Gastroesophageal sphincter (tissue), 4 donors: ENCODE measurements around the gene ANXA5. TPM values are rescaled to one million over a fixed set of nuclear protein-coding genes. Genes with fewer than 3 reads are reported as not detected.

Experiments
- ATAC-seq: fragments of 150-250 bp; one replicate; pipeline ENCODE4 v1.9.1; 2016; ENCODE audit warnings: mild to moderate bottlenecking, moderate library complexity
- H3K27ac ChIP-seq, 4 donors: fragments of 200-600 bp; sonication (generic) in 3 of 4; 1 replicate in 3 of 4; 2 replicates in 1 of 4; pipeline ENCODE4 v1.5.1; 2016 to 2019
- H3K27me3 ChIP-seq: fragments of 200-600 bp; sonication (generic); one replicate; pipeline ENCODE4 v1.5.1; 2019
- H3K36me3 ChIP-seq, 2 donors: fragments of 200-600 bp; sonication (generic); one replicate each; pipeline ENCODE4 v1.5.1; 2019; ENCODE audit warnings: control low read depth in 1 of 2
- H3K4me1 ChIP-seq, 3 donors: fragments of 200-600 bp; sonication (generic); 1 replicate in 2 of 3; 2 replicates in 1 of 3; pipeline ENCODE4 v1.5.1; 2016 to 2019; ENCODE audit warnings: control low read depth in 2 of 3
- H3K4me3 ChIP-seq, 2 donors: fragments of 200-600 bp; sonication (generic); one replicate each; pipeline ENCODE4 v1.5.1; 2019; ENCODE audit warnings: mild to moderate bottlenecking in 1 of 2, moderate library complexity in 1 of 2
- H3K9me3 ChIP-seq, 3 donors: fragments of 200-600 bp; sonication (generic); one replicate each; pipeline ENCODE4 v1.5.1; 2017 to 2019; ENCODE audit warnings: control low read depth in 2 of 3
- EP300 ChIP-seq: sonication (generic); formaldehyde crosslinking; IDR thresholded peaks from one replicate; pipeline ENCODE4 v1.6.1; 2017; ENCODE audit warnings: antibody characterized with exemption, mild to moderate bottlenecking
- POLR2A ChIP-seq, 2 donors: fragments of 450-650 bp; IDR thresholded peaks; one replicate each; pipeline ENCODE4 v1.6.1; 2017; ENCODE audit warnings: antibody characterized with exemption in 2 of 2, mild to moderate bottlenecking in 2 of 2, moderate library complexity in 1 of 2
- POLR2AphosphoS5 ChIP-seq: sonication (generic); formaldehyde crosslinking; IDR thresholded peaks from one replicate; pipeline ENCODE4 v1.6.1; 2017; ENCODE audit warnings: antibody characterized with exemption
- WGBS, 2 donors: methylation state at CpG; one replicate each; pipeline ENCODE4 v1.1.5; 2018; ENCODE audit warnings: low coverage in 1 of 2; 5-methylcytosine and 5-hydroxymethylcytosine counted together
- total RNA-seq, 4 donors: library from RNA; depleted of rRNA; stranded (reverse); fragments of >200 nt; gene quantifications; one replicate each; pipeline ENCODE4 v1.1.0, GENCODE V29; 2016
- TF ChIP-seq, protein P1 (sequence below), 4 experiments: fragments of 200-600 bp in 2 of 4; fragments of 450-650 bp in 2 of 4; sonication (generic) in 1 of 4; IDR thresholded peaks; one replicate each; pipeline ENCODE4 v1.5.1; 2017 to 2019; ENCODE audit warnings: antibody characterized with exemption in 4 of 4, mild to moderate bottlenecking in 2 of 4, moderate library complexity in 2 of 4

Gene ANXA5
- total RNA-seq, 4 donors from 2014 or later: 235 to 412 (median 359) TPM

DNA sequence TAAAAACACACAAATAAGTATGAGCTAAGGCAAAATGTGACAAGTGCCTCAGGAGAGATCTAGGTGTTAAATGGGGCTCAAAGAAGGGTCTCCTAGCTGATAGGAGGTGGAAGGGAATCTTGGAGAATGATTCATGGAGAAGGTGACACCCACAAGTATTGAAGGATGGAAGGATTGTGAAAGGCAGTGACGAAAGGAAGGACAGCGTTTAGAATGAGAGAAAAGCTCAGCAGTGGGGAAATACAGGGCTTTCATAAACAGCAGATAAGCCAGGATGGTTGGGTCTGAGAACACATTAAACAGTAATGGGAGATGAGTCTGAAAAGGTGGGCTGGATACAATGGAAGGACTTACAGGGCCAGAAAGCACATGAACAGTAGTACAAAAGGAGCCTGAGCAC is 11.5 kb downstream of the ANXA5 start:
- ATAC-seq: no peak
- Histone ChIP-seq H3K4me3 (no peak overlapping the region), H3K9me3 (no peaks in the 10 kb centered on the region), H3K4me1 (peaks cover 2 to 22% (median 17%) of the 10 kb centered on the region in 3 donors), H3K36me3 (peaks cover 3 to 65% of the 10 kb centered on the region in 2 donors), H3K27ac (no peak overlapping the region), H3K27me3 (no peaks in the 10 kb centered on the region)
- WGBS, 2 donors: 79 to 90% methylated on average over 2 of the region's 2 CpGs
- TF ChIP-seq POLR2A (IDR thresholded peaks at IDR 0.05) (no peak), POLR2AphosphoS5 (no peak), EP300 (no peak)
- TF ChIP-seq, protein P1, sequence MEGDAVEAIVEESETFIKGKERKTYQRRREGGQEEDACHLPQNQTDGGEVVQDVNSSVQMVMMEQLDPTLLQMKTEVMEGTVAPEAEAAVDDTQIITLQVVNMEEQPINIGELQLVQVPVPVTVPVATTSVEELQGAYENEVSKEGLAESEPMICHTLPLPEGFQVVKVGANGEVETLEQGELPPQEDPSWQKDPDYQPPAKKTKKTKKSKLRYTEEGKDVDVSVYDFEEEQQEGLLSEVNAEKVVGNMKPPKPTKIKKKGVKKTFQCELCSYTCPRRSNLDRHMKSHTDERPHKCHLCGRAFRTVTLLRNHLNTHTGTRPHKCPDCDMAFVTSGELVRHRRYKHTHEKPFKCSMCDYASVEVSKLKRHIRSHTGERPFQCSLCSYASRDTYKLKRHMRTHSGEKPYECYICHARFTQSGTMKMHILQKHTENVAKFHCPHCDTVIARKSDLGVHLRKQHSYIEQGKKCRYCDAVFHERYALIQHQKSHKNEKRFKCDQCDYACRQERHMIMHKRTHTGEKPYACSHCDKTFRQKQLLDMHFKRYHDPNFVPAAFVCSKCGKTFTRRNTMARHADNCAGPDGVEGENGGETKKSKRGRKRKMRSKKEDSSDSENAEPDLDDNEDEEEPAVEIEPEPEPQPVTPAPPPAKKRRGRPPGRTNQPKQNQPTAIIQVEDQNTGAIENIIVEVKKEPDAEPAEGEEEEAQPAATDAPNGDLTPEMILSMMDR (IDR thresholded peaks at IDR 0.05): no peak

DNA sequence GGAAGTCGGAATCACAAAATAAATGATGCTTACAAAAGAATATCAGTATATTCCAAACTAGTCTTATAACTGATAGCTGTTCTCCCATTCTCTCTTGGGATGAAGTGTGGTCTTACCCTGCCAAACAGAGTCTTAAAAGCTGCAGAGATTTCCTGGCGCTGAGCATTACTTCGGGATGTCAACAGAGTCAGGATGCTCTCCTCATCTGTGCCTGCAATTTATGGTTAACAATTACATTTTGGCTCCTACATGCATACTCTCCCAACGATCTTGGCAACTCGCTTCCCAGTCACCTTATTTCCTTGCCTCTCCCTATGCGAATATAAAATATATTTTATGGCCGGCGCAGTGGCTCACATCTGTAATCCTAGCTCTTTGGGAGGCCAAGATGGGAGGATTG is 12.2 kb downstream of the ANXA5 start:
- H3K27me3 ChIP-seq: no peaks in the 10 kb centered on the region
- H3K36me3 ChIP-seq: peaks cover 7 to 72% of the 10 kb centered on the region in 2 donors
- H3K27ac ChIP-seq: no peak overlapping the region
- TF ChIP-seq POLR2A (IDR thresholded peaks at IDR 0.05): no peak
- H3K4me1 ChIP-seq: peaks cover under 1 to 16% (median 10%) of the 10 kb centered on the region in 3 donors
- no peaks in the 10 kb centered on the region for H3K9me3 ChIP-seq
- H3K4me3 ChIP-seq: no peak overlapping the region
- WGBS, 2 donors: 69 to 74% methylated on average over 4 to 8 of the region's 8 CpGs
- ATAC-seq: no peak

GRCh38 chr4:121684016-121684415 is 12.8 kb downstream of the ANXA5 start:
- H3K27ac ChIP-seq: no peak overlapping the region
- no peak for ATAC-seq

GRCh38 chr4:121680571-121680970 is 16.2 kb downstream of the ANXA5 start:
- H3K27ac ChIP-seq: no peak overlapping the region
- 60 to 89% methylated on average over 1 to 3 of the region's 3 CpGs for WGBS, 2 donors
- no peaks in the 10 kb centered on the region for H3K9me3 ChIP-seq
- H3K36me3 ChIP-seq: peaks cover 16 to 99% of the 10 kb centered on the region in 2 donors
- no peak for ATAC-seq
- H3K4me3 ChIP-seq: no peak overlapping the region
- no peaks in the 10 kb centered on the region for H3K4me1 ChIP-seq
- TF ChIP-seq EP300 (no peak), POLR2AphosphoS5 (no peak), POLR2A (IDR thresholded peaks at IDR 0.05) (no peak)
- TF ChIP-seq, protein P1 (IDR thresholded peaks at IDR 0.05): no peak
- H3K27me3 ChIP-seq: no peaks in the 10 kb centered on the region

More at GRCh38 chr4:121684016-121684415, 12.8 kb downstream of the ANXA5 start:
- TF ChIP-seq POLR2AphosphoS5: no peak
- no peak for TF ChIP-seq POLR2A (IDR thresholded peaks at IDR 0.05)
- TF ChIP-seq, protein P1 (IDR thresholded peaks at IDR 0.05): no peak
- TF ChIP-seq EP300: no peak
- Histone ChIP-seq H3K4me3 (no peak overlapping the region), H3K27me3 (no peaks in the 10 kb centered on the region), H3K4me1 (peaks cover 0 to 10% (median 6%) of the 10 kb centered on the region in 3 donors), H3K9me3 (no peaks in the 10 kb centered on the region), H3K36me3 (peaks cover 7 to 78% of the 10 kb centered on the region in 2 donors)
- WGBS, 2 donors: 77 to 92% methylated on average over 1 of the region's 1 CpG

- Histone ChIP-seq H3K9me3 (no peaks in the 10 kb centered on the region), H3K27me3 (no peaks in the 10 kb centered on the region), H3K27ac (no peak overlapping the region), H3K36me3 (peaks cover 20 to 99% of the 10 kb centered on the region in 2 donors), H3K4me3 (no peak overlapping the region), H3K4me1 (no peaks in the 10 kb centered on the region)
- WGBS, 2 donors: 75 to 82% methylated on average over 4 of the region's 4 CpGs
- ATAC-seq: no peak
- TF ChIP-seq POLR2A (IDR thresholded peaks at IDR 0.05) (no peak), EP300 (no peak), POLR2AphosphoS5 (no peak)
- TF ChIP-seq, protein P1 (IDR thresholded peaks at IDR 0.05): no peak
These were observed 16.8 kb downstream of the ANXA5 start for GRCh38 chr4:121679951-121680350.
